ENCODE measurements around the gene MRPS34. TPM values are rescaled to one million over a fixed set of nuclear protein-coding genes. Genes with fewer than 3 reads are reported as not detected.

The MRPS34 gene
- total RNA-seq, 1 experiment from 2014 or later: 109 TPM

- CTCF ChIA-PET: interaction anchor here (0.6 kb wide), 1 partner anchor 1333 kb away, joined by 4 read pairs; no protein-coding TSS in a partner anchor
Measured at GRCh38 chr16:1741553-1742165, 31.3 kb downstream of the MRPS34 start.

GRCh38 chr16:1740781-1741490, 32.0 kb downstream of the MRPS34 start:
- H3K4me1 Mint-ChIP-seq (ENCODE audit: low read depth, unreplicated experiment): no peaks in the 10 kb centered on the region
- ChIA-PET POLR2A (no interaction called here), CTCF (interaction anchor here (0.6 kb wide), 1 partner anchor 1333 kb away, joined by 4 read pairs; no protein-coding TSS in a partner anchor)
- BruUV-seq (replicated peaks): no TSS peak
- no peak overlapping the region for H3K27ac Mint-ChIP-seq (ENCODE audit: unreplicated experiment)
- DNase-seq: no peak
- H3K9me3 ChIP-seq: no peaks in the 10 kb centered on the region
- no peaks in the 10 kb centered on the region for H3K9me3 Mint-ChIP-seq (ENCODE audit: unreplicated experiment)
- no peak overlapping the region for H3K4me3 Mint-ChIP-seq (ENCODE audit: unreplicated experiment)
- peaks cover 9% of the 10 kb centered on the region for H3K36me3 Mint-ChIP-seq (ENCODE audit: insufficient read depth, unreplicated experiment)
- no peaks in the 10 kb centered on the region for H3K36me3 ChIP-seq (ENCODE audit: control insufficient read depth, insufficient read depth, low read length)
- no peaks in the 10 kb centered on the region for H3K27me3 Mint-ChIP-seq (ENCODE audit: insufficient read depth, unreplicated experiment)
- intact Hi-C loops (cut with micrococcal nuclease; ENCODE audit: unreplicated experiment): no loop called here
- H3K4me3 ChIP-seq (ENCODE audit: low read depth, low read length): no peak overlapping the region
- no peaks in the 10 kb centered on the region for H3K4me1 ChIP-seq
- H3K27me3 ChIP-seq (replicated peaks; ENCODE audit: control insufficient read depth, insufficient read depth, low read length): no peaks in the 10 kb centered on the region
- no peak for TF ChIP-seq CTCF (IDR thresholded peaks at IDR 0.05; ENCODE audit: insufficient read depth in 1 of 2, low read depth in 1 of 2, low read length in 1 of 2, severe bottlenecking in 1 of 2, unreplicated experiment in 1 of 2)

More at GRCh38 chr16:1741553-1742165, 31.3 kb downstream of the MRPS34 start:
- Histone ChIP-seq H3K9me3 (no peaks in the 10 kb centered on the region), H3K4me3 (ENCODE audit: low read depth, low read length) (no peak overlapping the region), H3K27me3 (replicated peaks; ENCODE audit: control insufficient read depth, insufficient read depth, low read length) (no peaks in the 10 kb centered on the region), H3K4me1 (no peaks in the 10 kb centered on the region), H3K36me3 (ENCODE audit: control insufficient read depth, insufficient read depth, low read length) (no peaks in the 10 kb centered on the region)
- H3K9me3 Mint-ChIP-seq (ENCODE audit: unreplicated experiment): no peaks in the 10 kb centered on the region
- POLR2A ChIA-PET: no interaction called here
- H3K4me1 Mint-ChIP-seq (ENCODE audit: low read depth, unreplicated experiment): no peaks in the 10 kb centered on the region
- DNase-seq: no peak
- intact Hi-C loops (cut with micrococcal nuclease; ENCODE audit: unreplicated experiment): no loop called here
- no peak overlapping the region for H3K4me3 Mint-ChIP-seq (ENCODE audit: unreplicated experiment)
- H3K27ac Mint-ChIP-seq (ENCODE audit: unreplicated experiment): no peak overlapping the region
- no peaks in the 10 kb centered on the region for H3K27me3 Mint-ChIP-seq (ENCODE audit: insufficient read depth, unreplicated experiment)
- TF ChIP-seq CTCF (IDR thresholded peaks at IDR 0.05; ENCODE audit: insufficient read depth in 1 of 2, low read depth in 1 of 2, low read length in 1 of 2, severe bottlenecking in 1 of 2, unreplicated experiment in 1 of 2): no peak
- peaks cover 9% of the 10 kb centered on the region for H3K36me3 Mint-ChIP-seq (ENCODE audit: insufficient read depth, unreplicated experiment)
- BruUV-seq (replicated peaks): no TSS peak

- Mint-ChIP-seq H3K9me3 (ENCODE audit: unreplicated experiment) (no peaks in the 10 kb centered on the region), H3K36me3 (ENCODE audit: insufficient read depth, unreplicated experiment) (peaks cover 9% of the 10 kb centered on the region), H3K27me3 (ENCODE audit: insufficient read depth, unreplicated experiment) (no peaks in the 10 kb centered on the region), H3K4me3 (ENCODE audit: unreplicated experiment) (no peak overlapping the region), H3K4me1 (ENCODE audit: low read depth, unreplicated experiment) (no peaks in the 10 kb centered on the region), H3K27ac (ENCODE audit: unreplicated experiment) (no peak overlapping the region)
- Histone ChIP-seq H3K9me3 (no peaks in the 10 kb centered on the region), H3K4me1 (no peaks in the 10 kb centered on the region), H3K27me3 (replicated peaks; ENCODE audit: control insufficient read depth, insufficient read depth, low read length) (no peaks in the 10 kb centered on the region), H3K4me3 (ENCODE audit: low read depth, low read length) (no peak overlapping the region), H3K36me3 (ENCODE audit: control insufficient read depth, insufficient read depth, low read length) (no peaks in the 10 kb centered on the region)
- ChIA-PET POLR2A (no interaction called here), CTCF (no interaction called here)
- DNase-seq: no peak
- no TSS peak for BruUV-seq (replicated peaks)
- intact Hi-C loops (cut with micrococcal nuclease; ENCODE audit: unreplicated experiment): no loop called here
- TF ChIP-seq CTCF (IDR thresholded peaks at IDR 0.05; ENCODE audit: insufficient read depth in 1 of 2, low read depth in 1 of 2, low read length in 1 of 2, severe bottlenecking in 1 of 2, unreplicated experiment in 1 of 2): no peak
Measured at GRCh38 chr16:1740234-1740633, 32.7 kb downstream of the MRPS34 start.

Measured in Caco-2 (cell line).